ENCODE measurements around the gene CXCR4. TPM values are rescaled to one million over a fixed set of nuclear protein-coding genes. Genes with fewer than 3 reads are reported as not detected.

The CXCR4 gene
- total RNA-seq, 1 experiment from 2014 or later = 1.5 TPM

DNA sequence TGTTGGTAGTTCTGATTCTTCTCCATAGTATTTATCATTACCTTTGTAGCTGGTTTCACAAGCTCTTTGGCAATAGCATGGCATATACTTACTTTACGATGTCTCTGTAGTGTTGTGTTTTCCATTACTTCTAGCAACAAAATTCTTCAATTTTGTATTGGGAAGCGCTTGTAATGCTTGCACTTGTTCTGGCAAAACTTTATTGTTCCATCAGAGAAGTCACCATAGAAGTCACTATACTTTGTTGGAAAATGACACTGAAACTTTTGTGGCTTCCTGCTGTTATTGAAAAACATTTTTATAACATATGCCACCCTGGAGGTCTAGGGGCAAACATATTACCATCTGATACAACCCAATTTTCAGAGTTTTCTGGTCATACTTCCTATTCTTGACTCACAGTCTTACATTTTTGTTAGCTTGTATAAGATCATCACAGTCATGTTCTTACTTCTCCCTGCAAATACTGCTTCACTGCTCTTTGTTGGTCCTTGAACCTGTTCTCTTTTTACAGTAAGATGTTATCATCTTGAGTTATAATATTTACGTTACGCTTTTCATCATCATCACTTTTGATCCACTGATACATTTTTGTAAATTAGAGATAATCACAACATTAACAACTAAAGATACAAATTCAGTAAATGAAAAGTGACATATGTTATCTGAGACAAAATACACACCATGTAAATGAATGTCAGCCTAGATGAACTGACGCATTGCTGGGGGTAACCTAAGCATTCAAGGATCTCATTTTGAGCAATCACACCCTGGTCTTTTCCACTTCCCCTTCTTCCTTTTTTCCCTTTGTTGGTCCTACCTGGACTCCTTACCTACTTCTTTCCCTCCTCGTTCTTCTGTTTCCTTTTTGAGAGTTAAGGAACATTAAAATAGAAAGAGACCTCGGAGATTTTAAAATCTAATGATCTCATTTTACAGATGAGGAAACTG is 33.3 kb upstream of the CXCR4 start:
- H3K4me1 ChIP-seq (ENCODE audit: insufficient read depth, low read length, poor library complexity, severe bottlenecking) = no peaks in the 10 kb centered on the region
- CTCF ChIA-PET = no interaction called here
- H3K36me3 ChIP-seq (ENCODE audit: insufficient read depth, low read length, poor library complexity, severe bottlenecking) = no peaks in the 10 kb centered on the region
- BruUV-seq (replicated peaks) = no TSS peak
- no peak overlapping the region for H3K27ac ChIP-seq (ENCODE audit: low read depth, low read length, poor library complexity, severe bottlenecking)
- H3K9me3 ChIP-seq (ENCODE audit: low read depth, low read length, poor library complexity, severe bottlenecking) = no peaks in the 10 kb centered on the region
- no peak for DNase-seq (ENCODE audit: low spot score)
- no peak for TF ChIP-seq EZH2 (IDR thresholded peaks at IDR 0.05; ENCODE audit: borderline replicate concordance, low read depth, low read length, poor library complexity, severe bottlenecking)
- TF ChIP-seq, protein P1, sequence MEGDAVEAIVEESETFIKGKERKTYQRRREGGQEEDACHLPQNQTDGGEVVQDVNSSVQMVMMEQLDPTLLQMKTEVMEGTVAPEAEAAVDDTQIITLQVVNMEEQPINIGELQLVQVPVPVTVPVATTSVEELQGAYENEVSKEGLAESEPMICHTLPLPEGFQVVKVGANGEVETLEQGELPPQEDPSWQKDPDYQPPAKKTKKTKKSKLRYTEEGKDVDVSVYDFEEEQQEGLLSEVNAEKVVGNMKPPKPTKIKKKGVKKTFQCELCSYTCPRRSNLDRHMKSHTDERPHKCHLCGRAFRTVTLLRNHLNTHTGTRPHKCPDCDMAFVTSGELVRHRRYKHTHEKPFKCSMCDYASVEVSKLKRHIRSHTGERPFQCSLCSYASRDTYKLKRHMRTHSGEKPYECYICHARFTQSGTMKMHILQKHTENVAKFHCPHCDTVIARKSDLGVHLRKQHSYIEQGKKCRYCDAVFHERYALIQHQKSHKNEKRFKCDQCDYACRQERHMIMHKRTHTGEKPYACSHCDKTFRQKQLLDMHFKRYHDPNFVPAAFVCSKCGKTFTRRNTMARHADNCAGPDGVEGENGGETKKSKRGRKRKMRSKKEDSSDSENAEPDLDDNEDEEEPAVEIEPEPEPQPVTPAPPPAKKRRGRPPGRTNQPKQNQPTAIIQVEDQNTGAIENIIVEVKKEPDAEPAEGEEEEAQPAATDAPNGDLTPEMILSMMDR (conservative IDR thresholded peaks at IDR 0.05; ENCODE audit: low read depth, low read length) = no peak
- intact Hi-C loops (cut with micrococcal nuclease; ENCODE audit: unreplicated experiment) = no loop called here
- POLR2A ChIA-PET (ENCODE audit: low non-redundant PET) = no interaction called here
- H3K4me3 ChIP-seq (ENCODE audit: low read depth, low read length, poor library complexity, severe bottlenecking) = no peak overlapping the region
- H3K27me3 ChIP-seq (replicated peaks; ENCODE audit: insufficient read depth, low read depth, low read length, poor library complexity) = peaks cover 18% of the 10 kb centered on the region

DNA sequence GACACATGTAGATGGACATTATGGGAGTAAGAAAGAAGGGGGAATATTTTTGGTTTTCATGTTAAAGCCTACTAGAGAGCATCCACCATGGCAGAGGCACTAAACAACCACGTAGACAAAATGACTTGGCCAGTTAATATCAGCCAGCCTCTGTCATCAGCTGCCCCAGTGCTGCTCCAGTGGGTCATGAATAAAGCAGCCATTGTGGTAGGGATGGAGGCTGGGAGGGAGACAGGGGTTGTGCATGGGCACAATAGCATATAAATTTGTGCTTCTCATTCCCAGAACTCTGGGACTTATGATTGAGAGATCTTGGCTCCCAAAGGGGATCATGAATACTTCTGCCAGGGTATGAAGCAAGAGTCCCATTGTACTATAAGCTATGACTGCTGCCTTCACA is 31.1 kb upstream of the CXCR4 start:
- no peaks in the 10 kb centered on the region for H3K9me3 ChIP-seq (ENCODE audit: low read depth, low read length, poor library complexity, severe bottlenecking)
- H3K27ac ChIP-seq (ENCODE audit: low read depth, low read length, poor library complexity, severe bottlenecking) = no peak overlapping the region
- DNase-seq (ENCODE audit: low spot score) = no peak
- intact Hi-C loops (cut with micrococcal nuclease; ENCODE audit: unreplicated experiment) = no loop called here
- H3K4me3 ChIP-seq (ENCODE audit: low read depth, low read length, poor library complexity, severe bottlenecking) = no peak overlapping the region
- BruUV-seq (replicated peaks) = no TSS peak
- POLR2A ChIA-PET (ENCODE audit: low non-redundant PET) = no interaction called here
- TF ChIP-seq EZH2 (IDR thresholded peaks at IDR 0.05; ENCODE audit: borderline replicate concordance, low read depth, low read length, poor library complexity, severe bottlenecking) = no peak
- TF ChIP-seq, protein P1 (conservative IDR thresholded peaks at IDR 0.05; ENCODE audit: low read depth, low read length) = no peak
- CTCF ChIA-PET = no interaction called here
- peaks cover 18% of the 10 kb centered on the region for H3K27me3 ChIP-seq (replicated peaks; ENCODE audit: insufficient read depth, low read depth, low read length, poor library complexity)
- no peaks in the 10 kb centered on the region for H3K4me1 ChIP-seq (ENCODE audit: insufficient read depth, low read length, poor library complexity, severe bottlenecking)
- no peaks in the 10 kb centered on the region for H3K36me3 ChIP-seq (ENCODE audit: insufficient read depth, low read length, poor library complexity, severe bottlenecking)

DNA sequence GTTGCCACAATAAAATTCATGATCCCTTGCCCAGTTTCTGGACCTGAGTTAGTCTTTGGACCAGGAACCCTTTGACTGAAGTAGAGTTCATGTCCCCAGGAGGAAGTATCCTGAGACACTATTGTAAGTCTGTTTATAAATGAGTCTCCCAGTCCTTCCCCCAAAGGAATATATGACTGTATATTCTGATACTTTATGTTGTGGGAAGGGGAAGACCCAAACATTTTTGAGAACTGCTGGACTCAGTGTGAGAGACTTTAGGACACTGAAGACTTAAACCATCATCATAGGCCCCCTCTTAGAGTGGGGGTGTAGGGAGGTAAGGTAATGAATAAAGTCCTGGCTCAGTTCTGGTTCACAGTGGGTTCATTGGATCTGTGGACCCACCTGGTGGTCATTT is 28.6 kb upstream of the CXCR4 start:
- no TSS peak for BruUV-seq (replicated peaks)
- DNase-seq (ENCODE audit: low spot score) = no peak
- Histone ChIP-seq H3K9me3 (ENCODE audit: low read depth, low read length, poor library complexity, severe bottlenecking) (no peaks in the 10 kb centered on the region), H3K27ac (ENCODE audit: low read depth, low read length, poor library complexity, severe bottlenecking) (no peak overlapping the region), H3K4me3 (ENCODE audit: low read depth, low read length, poor library complexity, severe bottlenecking) (no peak overlapping the region), H3K4me1 (ENCODE audit: insufficient read depth, low read length, poor library complexity, severe bottlenecking) (no peaks in the 10 kb centered on the region), H3K36me3 (ENCODE audit: insufficient read depth, low read length, poor library complexity, severe bottlenecking) (no peaks in the 10 kb centered on the region), H3K27me3 (replicated peaks; ENCODE audit: insufficient read depth, low read depth, low read length, poor library complexity) (peaks cover 26% of the 10 kb centered on the region)
- ChIA-PET CTCF (no interaction called here), POLR2A (ENCODE audit: low non-redundant PET) (no interaction called here)
- intact Hi-C loops (cut with micrococcal nuclease; ENCODE audit: unreplicated experiment) = no loop called here
- TF ChIP-seq EZH2 (IDR thresholded peaks at IDR 0.05; ENCODE audit: borderline replicate concordance, low read depth, low read length, poor library complexity, severe bottlenecking) = no peak
- TF ChIP-seq, protein P1 (conservative IDR thresholded peaks at IDR 0.05; ENCODE audit: low read depth, low read length) = no peak

Measured in A673 (cell line).